Common myeloid progenitor, CD34-positive (primary cell): ENCODE results near the gene HGF.

Source experiments
- CTCF ChIA-PET: fragments of 350-600 bp; sonication (Branson Sonifier 250); formaldehyde crosslinking; loops from one replicate; lab custom pipeline; 2021; ENCODE audit warnings: antibody characterized with exemption; lab: Charles Lee
- POLR2A ChIA-PET: fragments of 350-600 bp; sonication (Branson Sonifier 250); formaldehyde crosslinking; loops from one replicate; lab custom pipeline; 2021; ENCODE audit warnings: antibody characterized with exemption; lab: Charles Lee
- DNase-seq, 3 donors: peaks; one replicate each; pipeline versions ENCODE4 v3.0.0 to v3.0.0-alpha.2; 2013
- H3K27ac ChIP-seq, 2 experiments: 1 replicate in 1 of 2; 2 replicates in 1 of 2; pipeline ENCODE4 v1.7.0; 2013; ENCODE audit warnings: inconsistent platforms in 2 of 2, low read length in 2 of 2, mild to moderate bottlenecking in 2 of 2, low read depth in 1 of 2, moderate library complexity in 1 of 2; ENCODE audit not compliant: severe bottlenecking in 2 of 2, insufficient read depth in 1 of 2, poor library complexity in 1 of 2
- H3K27me3 ChIP-seq, 5 experiments: replicated peaks in 2 of 5; 1 replicate in 3 of 5; 2 replicates in 2 of 5; pipeline versions ENCODE4 v1.6.1 to v1.7.0; 2013; ENCODE audit warnings: low read length in 4 of 5, mild to moderate bottlenecking in 2 of 5, moderate library complexity in 2 of 5, inconsistent platforms in 1 of 5; ENCODE audit not compliant: insufficient read depth in 5 of 5, control insufficient read depth in 4 of 5
- H3K36me3 ChIP-seq, 4 experiments: 1 replicate in 2 of 4; 2 replicates in 2 of 4; pipeline versions ENCODE4 v1.6.1 to v1.7.0; 2013; ENCODE audit warnings: low read length in 3 of 4, control low read depth in 1 of 4, mild to moderate bottlenecking in 1 of 4; ENCODE audit not compliant: control insufficient read depth in 4 of 4, insufficient read depth in 4 of 4
- H3K4me1 ChIP-seq, 4 experiments: 1 replicate in 3 of 4; 2 replicates in 1 of 4; pipeline versions ENCODE4 v1.6.1 to v1.7.1; 2013; ENCODE audit warnings: low read length in 3 of 4, mild to moderate bottlenecking in 3 of 4, control low read depth in 1 of 4, inconsistent platforms in 1 of 4, moderate library complexity in 1 of 4; ENCODE audit not compliant: control insufficient read depth in 4 of 4, insufficient read depth in 4 of 4; ENCODE audit errors: control extremely low read depth in 1 of 4
- H3K4me3 ChIP-seq, 7 experiments: 1 replicate in 4 of 7; 2 replicates in 3 of 7; pipeline versions ENCODE4 v1.5.1 to v1.7.0; 2013; ENCODE audit warnings: mild to moderate bottlenecking in 7 of 7, low read length in 6 of 7, moderate library complexity in 6 of 7, inconsistent platforms in 2 of 7, low read depth in 2 of 7, control low read depth in 1 of 7; ENCODE audit not compliant: insufficient read depth in 4 of 7, control insufficient read depth in 1 of 7; ENCODE audit errors: extremely low read depth in 1 of 7
- H3K9me3 ChIP-seq, 5 experiments: 1 replicate in 4 of 5; 2 replicates in 1 of 5; pipeline versions ENCODE4 v1.6.1 to v1.7.1; 2013; ENCODE audit warnings: low read length in 4 of 5, mild to moderate bottlenecking in 2 of 5, inconsistent platforms in 1 of 5, low read depth in 1 of 5, moderate library complexity in 1 of 5; ENCODE audit not compliant: control insufficient read depth in 4 of 5, insufficient read depth in 2 of 5; ENCODE audit errors: control extremely low read depth in 1 of 5
- WGBS: methylation state at CpG from one replicate; pipeline ENCODE4 v1.1.5; 2013; ENCODE audit not compliant: insufficient coverage; 5-methylcytosine and 5-hydroxymethylcytosine counted together

Gene HGF

DNA sequence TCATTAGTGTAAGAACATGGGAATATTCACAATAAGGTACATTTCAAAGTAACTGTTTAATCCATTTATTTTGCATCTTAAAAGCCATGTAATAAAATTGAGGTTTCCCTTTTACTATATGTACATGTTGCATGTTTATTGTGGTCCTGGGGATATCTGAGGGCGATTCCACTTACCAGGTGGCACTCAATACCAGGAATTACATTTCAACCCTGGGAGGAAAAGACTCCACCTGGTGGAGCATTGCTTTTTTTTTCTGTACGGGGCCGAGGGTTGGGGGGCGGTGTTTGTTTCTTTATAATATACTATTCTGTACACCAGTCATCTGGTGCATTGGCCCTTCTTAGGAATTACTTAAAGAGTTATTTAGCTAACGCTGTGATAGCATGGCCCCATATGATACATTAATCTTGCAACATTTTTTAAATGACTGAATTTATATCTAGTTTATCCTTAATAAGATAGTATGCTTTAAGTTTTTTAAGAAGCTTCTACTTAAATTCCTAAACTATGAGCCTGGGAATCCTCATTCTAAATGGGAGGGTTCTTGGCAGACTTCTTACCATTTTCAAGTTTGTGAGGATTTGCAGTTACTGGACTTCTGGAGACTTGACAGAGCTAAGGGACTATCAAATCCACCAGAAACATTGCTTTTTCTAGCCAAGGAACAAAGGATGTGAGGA, 7.2 kb upstream of the HGF start:
- DNase-seq = no peak
- Histone ChIP-seq H3K9me3 (no peaks in the 10 kb centered on the region), H3K27ac (no peak overlapping the region), H3K36me3 (no peaks in the 10 kb centered on the region), H3K4me1 (peaks cover 6 to 42% (median 22%) of the 10 kb centered on the region in 4 experiments), H3K4me3 (peak overlapping the region in 1 of 7 experiments; percentile 20), H3K27me3 (no peaks in the 10 kb centered on the region)
- POLR2A ChIA-PET = no interaction called here
- WGBS = no CpG with 5 or more reads among the region's 5 CpGs
- CTCF ChIA-PET = interaction anchor here (0.7 to 1.1 kb wide), 2 partner anchors 8 to 278 kb away, joined by 3 to 5 read pairs; no protein-coding TSS in a partner anchor

DNA sequence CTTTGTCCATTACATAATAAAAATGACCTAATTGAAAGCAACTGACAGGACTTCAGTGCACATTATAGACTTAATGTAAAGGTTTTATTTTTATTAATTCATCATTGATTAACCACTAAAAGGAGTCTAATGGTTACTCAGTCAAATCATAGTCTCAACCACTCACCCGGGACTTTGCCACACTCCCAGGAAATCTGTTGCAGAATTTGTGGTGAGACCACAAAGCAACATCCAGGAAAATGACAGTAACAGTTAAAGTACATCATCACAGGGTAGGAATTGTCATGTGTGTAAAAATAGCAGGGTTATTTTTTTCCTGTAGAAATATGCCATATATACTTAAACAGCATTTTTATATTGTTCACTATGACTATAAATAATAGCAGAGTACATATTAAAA, 6.3 kb upstream of the HGF start:
- H3K4me1 ChIP-seq = peaks cover 6 to 34% (median 14%) of the 10 kb centered on the region in 4 experiments
- POLR2A ChIA-PET = no interaction called here
- peak in 2 of 3 donors; percentile 23 to 26 for DNase-seq
- H3K27ac ChIP-seq = no peak overlapping the region
- CTCF ChIA-PET = no interaction called here
- H3K36me3 ChIP-seq = no peaks in the 10 kb centered on the region
- no peaks in the 10 kb centered on the region for H3K27me3 ChIP-seq
- peak overlapping the region in 1 of 7 experiments; percentile 20 for H3K4me3 ChIP-seq
- no CpG with 5 or more reads among the region's 1 CpG for WGBS
- no peaks in the 10 kb centered on the region for H3K9me3 ChIP-seq

DNA sequence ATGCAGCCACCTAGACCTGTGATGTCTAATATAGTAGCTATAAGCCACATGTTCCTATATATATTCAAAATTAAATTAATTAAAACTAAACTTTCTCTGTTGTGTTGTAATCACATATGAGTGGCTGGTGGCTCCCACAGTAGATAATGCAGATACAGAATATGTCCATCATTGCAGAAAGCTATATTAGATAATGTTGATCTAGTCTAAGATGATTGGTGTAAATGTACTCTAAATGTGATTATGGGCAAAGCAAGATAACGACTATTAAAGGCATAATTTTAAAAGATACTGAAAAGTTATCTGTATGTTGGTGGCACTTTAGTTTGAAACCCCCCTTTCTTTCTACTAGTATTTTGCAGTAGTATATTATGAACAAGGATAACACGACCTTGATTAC, 5.7 kb upstream of the HGF start:
- no peaks in the 10 kb centered on the region for H3K27me3 ChIP-seq
- no peaks in the 10 kb centered on the region for H3K36me3 ChIP-seq
- no peak for DNase-seq
- H3K4me1 ChIP-seq = peaks cover 9 to 34% (median 13%) of the 10 kb centered on the region in 4 experiments
- no peaks in the 10 kb centered on the region for H3K9me3 ChIP-seq
- no peak overlapping the region for H3K27ac ChIP-seq
- POLR2A ChIA-PET = no interaction called here
- WGBS = no CpG with 5 or more reads among the region's 2 CpGs
- CTCF ChIA-PET = no interaction called here
- H3K4me3 ChIP-seq = no peak overlapping the region

DNA sequence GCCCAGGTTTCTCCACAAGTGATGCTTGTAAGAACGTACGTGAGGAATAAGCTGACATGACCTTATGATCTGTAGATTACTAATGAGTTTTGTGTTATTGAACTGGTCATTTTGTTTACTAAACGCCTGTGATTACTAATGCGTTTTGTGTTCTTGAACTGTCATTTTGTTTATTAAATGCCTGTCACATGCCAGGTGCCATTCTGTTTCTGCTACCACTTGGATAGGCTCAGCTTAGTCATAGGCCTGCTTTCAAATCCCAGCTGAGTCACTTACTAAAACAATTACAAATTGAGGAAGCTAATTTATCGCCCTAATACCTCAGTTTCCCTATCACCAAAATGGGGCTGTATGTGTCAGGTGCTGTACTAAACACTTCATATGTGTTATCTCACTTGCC, 4.7 kb upstream of the HGF start:
- H3K36me3 ChIP-seq = no peaks in the 10 kb centered on the region
- ChIA-PET CTCF (no interaction called here), POLR2A (no interaction called here)
- H3K4me1 ChIP-seq = peaks cover 10 to 41% (median 20%) of the 10 kb centered on the region in 4 experiments
- H3K4me3 ChIP-seq = no peak overlapping the region
- no peaks in the 10 kb centered on the region for H3K9me3 ChIP-seq
- peak in 1 of 3 donors; percentile 28 for DNase-seq
- 100% methylated on average over 4 of the region's 5 CpGs for WGBS
- H3K27ac ChIP-seq = no peak overlapping the region
- H3K27me3 ChIP-seq = no peaks in the 10 kb centered on the region

DNA sequence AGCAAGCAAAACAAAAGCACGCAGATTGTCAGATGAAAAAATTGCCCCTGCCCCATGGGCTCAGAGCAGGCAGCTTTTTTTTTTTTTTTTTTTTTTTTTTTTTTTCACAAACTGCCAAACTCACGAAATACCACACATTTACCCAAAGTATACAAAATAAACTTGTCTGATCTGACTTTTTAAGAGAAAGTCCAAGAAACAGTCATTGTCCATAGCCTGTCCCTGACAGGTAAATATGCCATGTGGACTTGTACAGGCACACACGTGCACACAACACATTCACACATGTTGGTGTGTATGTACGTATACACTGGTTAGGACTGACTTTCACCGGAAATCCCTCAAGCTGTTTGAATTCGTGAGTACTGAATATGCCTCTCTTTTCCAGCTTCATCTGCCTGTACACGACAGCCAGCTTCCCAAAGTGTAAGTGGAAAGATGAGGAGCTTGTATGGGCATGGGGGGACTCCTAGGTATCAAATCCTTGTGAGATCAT, 929 bp upstream of the HGF start:
- H3K36me3 ChIP-seq = no peaks in the 10 kb centered on the region
- ChIA-PET POLR2A (no interaction called here), CTCF (interaction anchor here (1.4 to 1.6 kb wide), 3 partner anchors 9 to 132 kb away, joined by 3 to 7 read pairs (median 4); no protein-coding TSS in a partner anchor)
- H3K27me3 ChIP-seq = no peaks in the 10 kb centered on the region
- H3K4me1 ChIP-seq = peaks cover 7 to 44% (median 36%) of the 10 kb centered on the region in 4 experiments
- peak overlapping the region in 1 of 2 experiments; percentile 80 for H3K27ac ChIP-seq
- WGBS = 97% methylated on average over 5 of the region's 7 CpGs
- H3K9me3 ChIP-seq = no peaks in the 10 kb centered on the region
- peak overlapping the region in 5 of 7 experiments; percentile 12 to 79 (median 49) for H3K4me3 ChIP-seq
- peak in 2 of 3 donors; percentile 37 to 56 for DNase-seq

DNA sequence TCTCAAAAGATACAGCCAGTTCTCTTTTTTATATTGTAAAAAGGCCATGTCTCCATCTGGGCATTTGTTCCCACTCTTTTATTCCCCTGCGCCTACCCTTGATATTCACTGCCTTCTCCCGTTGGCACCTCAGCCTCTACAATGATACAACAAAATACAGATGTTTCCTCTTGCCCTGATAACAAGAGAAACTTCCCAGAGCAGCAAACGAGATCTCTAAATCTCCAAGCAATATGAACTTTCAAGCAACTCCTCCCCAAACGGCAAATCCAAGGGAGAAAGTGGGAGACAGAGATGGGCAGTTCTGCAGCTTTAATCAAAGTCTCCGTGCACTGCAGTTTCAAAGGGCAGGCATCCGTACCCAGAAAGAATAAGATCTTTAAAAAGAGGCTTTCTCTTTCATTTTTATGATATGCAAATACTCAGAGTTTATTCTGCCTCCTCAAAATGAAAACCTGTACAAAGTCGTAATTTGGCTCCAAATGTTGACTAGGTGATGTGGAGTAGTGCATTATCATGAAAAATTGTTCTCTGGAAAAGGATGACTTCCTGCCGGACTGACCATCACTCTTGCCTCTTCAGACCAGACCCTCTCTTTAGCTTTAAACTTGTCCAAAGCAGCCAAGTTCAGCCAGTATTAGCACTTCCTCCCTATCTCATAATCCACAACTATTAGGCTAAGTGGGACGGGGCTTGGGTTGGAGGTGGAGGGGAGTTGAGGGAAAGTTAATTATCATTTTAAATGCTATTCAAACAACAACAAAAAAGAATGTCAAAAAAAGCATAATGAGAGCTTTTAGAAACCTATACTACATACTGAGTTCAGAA, 682 bp downstream of the HGF start:
- Histone ChIP-seq H3K27ac (peak overlapping the region; percentile 43 to 80), H3K36me3 (no peaks in the 10 kb centered on the region), H3K4me1 (peaks cover 6 to 44% (median 33%) of the 10 kb centered on the region in 4 experiments), H3K4me3 (peak overlapping the region; percentile 31 to 79 (median 63)), H3K9me3 (no peaks in the 10 kb centered on the region), H3K27me3 (no peaks in the 10 kb centered on the region)
- CTCF ChIA-PET = interaction anchor here (1.0 to 1.6 kb wide), 7 partner anchors 8 to 268 kb away, joined by 3 to 7 read pairs (median 4); no protein-coding TSS in a partner anchor
- 0% methylated on average over 3 of the region's 9 CpGs for WGBS
- POLR2A ChIA-PET = interaction anchor here (0.6 kb wide), 1 partner anchor 1838 kb away, joined by 3 read pairs; no protein-coding TSS in a partner anchor
- DNase-seq = peak in 2 of 3 donors; percentile 59 to 78
